NCI-H2171 treated with DMSO at 0.1 percent for 48 hours (cell line): ENCODE measurements around the gene RPL22.

Experiments
- DNase-seq: peaks from one replicate; lab custom pipeline; 2025; lab: John Stamatoyannopoulos, UW

RPL22 gene

DNA sequence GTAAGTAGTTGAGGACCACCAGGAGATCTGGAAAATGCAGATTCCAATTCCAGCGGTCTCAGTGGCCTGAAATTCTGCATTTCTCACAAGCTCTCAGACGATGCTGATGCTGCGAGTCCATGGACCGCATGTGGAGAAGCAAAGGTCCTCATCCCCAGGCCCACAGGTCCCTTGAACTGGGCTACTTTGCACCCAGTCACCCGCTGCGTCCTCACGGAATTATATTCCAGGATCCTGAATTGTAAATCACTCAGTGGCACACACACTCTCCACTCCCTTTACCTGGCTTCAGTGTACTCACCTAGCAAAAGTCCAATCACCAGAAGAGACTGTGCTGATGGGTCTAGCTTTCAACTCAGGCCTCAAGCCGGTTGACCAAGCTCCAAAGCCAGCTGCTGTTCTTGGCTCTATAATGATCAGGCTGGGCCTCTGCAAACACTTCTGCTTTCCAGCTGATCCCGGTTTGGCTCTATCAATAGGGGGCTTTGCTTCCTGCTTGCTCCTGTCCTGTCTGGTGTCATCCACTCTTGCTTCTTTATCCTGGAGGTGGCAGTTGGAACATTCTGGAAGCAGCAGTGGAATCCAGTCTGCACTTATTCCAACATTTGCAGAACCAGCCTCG is 904 bp upstream of the RPL22 start:
- no peak for DNase-seq

DNA sequence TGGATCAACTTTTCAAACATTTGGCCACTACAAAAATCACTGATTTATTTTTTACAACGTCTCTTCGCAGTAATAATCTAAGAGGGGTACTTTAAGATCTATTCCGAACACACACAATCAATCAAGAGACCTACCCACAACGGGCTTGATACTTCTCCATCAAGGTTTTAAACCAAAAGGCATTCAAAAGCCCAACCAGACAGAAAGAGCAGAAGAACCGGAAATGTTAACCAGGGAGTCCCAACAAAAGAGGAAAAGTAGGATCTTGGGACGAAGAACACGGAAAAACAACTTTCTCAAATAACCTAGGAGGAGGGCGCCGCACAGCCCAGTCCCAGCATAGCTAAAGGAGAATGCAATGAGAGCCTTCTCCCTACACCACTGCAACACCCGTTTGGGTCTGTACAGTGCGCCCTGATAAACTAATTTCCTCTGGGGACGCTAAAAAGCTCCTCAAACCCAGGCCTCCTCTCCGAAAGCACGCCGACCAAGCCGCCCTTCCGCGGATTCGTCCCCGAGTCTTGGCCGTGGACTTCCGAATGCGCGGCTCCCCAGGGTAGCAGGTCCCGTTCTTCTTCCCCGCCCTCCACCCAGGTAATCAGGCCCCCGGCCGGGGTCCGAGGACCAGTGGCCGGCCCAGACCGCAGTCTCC is 623 bp downstream of the RPL22 start:
- DNase-seq = no peak

DNA sequence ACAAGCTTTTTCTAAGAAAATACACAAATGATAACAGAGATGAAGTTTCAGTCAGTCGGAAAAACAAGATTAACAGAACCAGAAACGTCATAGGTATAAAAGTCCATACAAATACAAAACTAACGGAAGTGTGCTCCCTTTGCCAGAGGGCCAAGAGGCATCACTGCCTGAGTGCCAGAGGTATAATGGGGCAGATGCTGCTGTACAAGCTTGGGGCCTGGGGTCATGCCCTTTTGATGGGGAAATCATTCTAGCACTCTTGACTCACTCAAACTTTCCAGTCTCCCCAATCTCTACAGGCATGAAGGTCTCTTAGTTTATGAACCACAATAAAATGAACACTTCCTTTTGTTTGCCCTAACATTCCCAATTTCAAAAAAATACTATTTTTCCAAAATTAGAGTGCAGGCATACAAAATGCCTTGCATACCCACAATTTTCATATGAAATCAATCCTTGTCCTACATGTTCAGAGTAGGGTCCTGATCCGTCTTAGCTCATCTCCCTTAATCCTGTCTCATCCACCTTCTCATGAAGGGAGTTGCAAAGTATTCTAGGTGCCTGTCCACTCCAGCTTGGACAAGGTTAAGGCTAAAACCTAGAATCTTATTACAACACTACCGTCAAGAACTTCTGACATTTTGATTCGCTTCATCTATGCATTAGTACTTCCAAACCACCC is 1.5 kb downstream of the RPL22 start:
- DNase-seq = no peak

DNA sequence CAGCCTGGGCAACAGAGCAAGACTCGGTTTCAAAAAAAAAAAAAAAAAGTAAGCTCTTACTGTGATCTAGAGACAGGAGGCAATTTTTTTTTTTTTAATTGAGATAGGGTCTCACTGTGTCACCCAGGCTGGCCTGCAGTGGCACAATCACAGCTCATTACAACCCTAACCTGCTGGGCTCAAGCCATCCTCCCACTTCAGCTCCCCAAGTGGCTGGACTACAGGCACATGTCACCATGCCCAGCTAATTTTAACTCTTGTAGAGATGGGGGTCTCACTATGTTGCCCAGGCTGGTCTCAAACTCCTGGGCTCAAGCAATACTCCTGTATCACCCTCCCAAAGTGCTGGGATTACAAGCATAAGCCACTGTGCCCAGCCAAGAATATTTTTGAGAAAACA is 7.4 kb downstream of the RPL22 start:
- DNase-seq = no peak

DNA sequence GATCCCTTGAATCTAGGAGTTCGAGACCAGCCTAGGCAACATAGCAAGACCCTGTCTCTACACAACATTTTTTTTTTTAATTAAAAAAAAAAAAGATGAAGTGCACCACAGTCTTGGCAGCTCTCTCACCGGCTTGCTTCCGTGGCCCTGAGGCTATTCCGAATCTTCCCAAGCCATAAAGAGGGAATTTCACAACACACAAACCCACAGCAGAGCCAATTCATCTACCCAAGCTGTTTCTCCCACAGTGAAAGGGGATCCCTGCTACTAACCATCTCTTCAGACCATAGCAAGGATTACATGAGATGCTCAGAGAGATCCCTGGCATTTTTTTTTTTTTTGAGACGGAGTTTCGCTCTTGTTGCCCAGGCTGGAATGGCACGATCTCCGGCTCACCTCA is 10.9 kb downstream of the RPL22 start:
- no peak for DNase-seq

DNA sequence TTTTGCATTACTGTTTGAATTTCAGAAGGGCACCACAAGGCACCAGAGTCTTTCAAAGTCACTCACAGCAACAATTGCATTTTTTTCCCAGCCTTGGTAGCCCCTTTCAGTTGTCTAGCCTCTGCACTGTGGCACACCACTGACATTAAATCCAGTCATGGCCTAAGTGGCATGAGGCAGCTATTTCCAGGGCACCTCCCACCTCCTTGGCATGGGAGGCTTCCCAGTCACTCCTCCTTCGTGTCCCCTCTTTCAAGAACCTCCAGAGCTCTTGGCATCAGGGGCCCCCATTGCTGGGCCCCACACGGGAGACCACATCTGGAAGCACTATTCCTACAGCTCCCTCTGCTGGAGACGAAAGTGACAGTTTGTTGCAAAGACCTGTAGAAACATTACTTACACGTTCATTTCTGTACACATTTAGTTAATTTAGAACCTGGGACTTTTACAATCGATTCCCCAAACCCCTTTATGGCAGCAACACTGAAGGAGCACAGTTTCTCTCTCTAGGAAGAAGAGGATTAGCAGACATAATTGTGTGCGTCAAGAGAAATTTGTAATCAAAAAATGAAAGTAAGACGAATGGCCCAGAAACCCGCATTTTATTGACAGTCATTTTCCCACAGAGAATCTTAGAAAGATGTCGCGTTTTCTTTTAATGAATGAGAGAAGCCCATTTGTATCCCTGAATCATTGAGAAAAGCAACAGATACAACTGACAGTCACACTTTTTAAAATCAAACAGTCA is 13.6 kb downstream of the RPL22 start:
- DNase-seq = peak; percentile 34

DNA sequence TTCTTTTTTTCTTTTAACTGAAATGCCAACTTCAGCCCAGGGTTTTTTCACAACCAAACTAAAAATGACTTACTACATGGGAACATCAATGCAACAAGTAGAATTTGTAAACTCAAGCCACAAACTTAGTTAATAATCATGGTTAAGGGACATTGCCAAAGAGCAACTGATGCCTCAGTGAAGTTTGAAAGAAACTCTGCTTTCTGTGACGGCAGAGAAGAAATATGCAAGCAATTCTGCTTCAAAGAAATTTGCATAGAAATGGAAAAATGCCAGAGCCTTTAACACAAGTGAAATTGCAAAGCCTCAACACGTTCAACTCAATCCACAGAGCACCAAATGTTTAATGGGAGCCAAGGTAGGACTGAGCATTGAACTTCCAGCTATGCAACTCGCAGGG is 14.2 kb downstream of the RPL22 start:
- no peak for DNase-seq

DNA sequence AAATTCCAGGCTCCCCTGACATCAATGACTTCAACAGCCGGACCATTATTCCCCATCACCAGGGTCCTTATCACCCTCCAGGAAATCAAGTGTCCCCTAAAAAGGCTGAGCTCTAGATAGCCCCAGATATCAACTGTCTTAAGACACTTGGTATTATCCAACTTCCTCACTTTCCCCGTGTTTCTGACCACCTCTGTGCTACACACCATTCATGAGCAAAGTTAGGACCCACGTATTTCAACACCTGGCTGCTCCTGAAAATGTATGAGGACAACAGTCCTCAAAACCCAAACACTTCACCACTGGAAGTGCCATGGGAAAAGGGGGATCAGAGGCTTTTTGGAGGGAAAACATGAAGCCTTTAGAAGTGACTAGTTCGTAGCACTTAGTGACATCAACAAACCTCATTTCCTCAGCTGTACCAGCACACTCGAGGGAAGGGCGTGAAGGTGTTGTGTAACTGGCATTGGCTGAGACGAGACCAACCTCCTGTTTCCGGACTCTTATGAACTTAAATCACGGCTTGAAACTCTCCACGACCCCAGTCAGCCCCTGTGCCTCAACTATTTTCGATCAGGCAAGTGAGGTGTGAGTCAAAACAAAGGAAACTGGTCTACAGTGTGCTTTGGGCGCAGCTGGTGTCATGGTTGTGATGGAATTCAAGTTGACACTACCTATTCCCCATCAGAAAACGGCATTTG is 15.2 kb downstream of the RPL22 start:
- DNase-seq = no peak

DNA sequence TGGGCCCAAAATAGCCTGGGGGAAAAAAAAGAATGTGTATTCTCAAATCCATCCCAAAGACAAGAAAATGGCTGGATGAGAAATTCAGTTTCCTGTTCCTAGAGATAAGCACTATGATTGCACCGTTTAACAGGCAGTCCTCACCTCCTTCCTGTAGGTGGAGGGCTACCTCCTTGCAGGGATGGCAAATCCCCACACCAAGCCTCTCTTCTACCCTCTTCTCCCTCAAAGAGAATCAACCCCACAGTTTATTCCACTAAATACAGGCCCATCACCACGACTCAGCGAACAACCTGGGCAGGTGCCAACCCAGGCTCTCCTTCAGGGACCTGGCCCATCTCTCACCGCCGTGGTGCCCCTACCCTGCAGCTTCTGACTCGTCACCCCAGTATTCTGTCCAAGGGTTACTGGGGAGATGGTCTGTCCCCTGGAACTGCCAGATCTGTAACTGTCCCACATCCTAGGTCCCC is 15.8 kb downstream of the RPL22 start:
- peak; percentile 28 for DNase-seq

DNA sequence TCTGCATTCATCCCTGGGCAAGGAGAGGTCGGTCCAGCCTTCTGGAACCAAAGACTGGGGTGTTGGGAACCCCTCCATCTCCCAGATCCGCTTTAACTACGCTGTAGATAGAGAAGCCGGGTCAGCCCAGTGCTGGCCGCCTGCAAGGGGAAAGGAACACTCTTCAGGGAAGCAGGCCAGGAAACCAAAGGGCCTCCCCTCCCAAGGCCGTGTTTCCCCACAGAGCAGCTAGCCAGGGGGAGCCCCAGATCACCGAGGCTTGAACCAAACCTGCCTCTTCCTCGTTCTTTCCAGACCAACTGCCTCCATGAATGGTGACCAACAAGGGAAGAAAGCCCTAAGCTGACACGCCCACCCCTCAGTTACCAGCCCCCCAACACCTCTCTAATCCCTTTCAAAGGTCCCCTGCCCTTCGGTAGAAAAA is 18.0 kb downstream of the RPL22 start:
- DNase-seq = no peak

DNA sequence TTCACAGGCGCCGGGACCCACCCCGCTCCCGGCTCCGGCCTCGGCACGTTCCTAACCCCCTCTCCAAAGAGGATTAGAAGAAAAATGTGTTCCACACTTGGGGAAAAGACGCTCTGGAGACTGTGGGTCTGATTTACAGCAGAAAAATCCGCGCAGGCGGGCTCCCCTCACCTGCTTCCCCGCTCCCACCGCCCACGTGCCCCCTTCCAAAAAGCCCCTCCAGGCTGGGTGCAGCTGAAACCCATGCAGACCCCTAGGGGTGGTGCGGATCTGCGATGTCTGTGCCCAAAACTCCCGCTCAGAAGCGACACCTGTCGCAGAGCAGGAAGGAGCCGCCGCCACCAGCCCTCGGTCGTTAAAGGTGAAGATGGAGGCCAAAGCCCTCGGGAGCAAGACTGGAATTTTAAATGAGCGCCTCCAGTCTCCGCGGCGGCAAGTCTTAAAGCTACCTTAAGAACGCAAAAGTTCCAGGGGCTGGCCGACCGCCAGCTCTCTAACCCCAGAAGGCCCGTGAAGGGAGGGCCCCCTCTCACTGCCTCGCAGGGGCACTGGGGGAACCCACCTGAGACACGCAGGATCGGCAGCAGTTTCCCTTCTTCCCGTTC is 18.6 kb downstream of the RPL22 start:
- DNase-seq = peak; percentile 42

DNA sequence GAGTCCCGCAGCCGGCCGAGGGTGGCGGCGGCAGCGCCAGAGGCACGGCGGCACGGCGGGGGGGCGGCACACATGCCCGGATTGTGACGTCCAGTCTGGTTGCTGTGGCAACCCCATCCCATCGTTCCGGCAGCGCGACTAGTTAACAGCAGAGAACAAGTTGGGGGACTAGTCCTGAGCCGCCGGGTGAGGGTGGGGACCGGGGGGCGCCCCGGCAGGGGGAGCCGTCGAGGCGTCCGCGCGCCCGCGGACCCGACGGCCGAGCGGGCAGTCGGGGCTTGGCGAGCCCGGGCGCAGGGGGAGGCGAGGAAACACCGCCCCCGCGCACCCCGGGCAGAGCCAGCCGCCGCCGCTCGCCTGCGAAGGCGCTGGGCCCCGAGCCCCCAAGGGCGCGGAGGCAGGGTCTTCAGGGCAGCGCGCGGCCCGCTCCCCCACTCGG is 19.1 kb downstream of the RPL22 start, which contains the start of gene CHD5:
CHD5 (minus strand) TSS at position 54 of the 439 bp plus-strand sequence. CDS start 298 bp downstream, outside the sequence.
- DNase-seq = peak; percentile 39

DNA sequence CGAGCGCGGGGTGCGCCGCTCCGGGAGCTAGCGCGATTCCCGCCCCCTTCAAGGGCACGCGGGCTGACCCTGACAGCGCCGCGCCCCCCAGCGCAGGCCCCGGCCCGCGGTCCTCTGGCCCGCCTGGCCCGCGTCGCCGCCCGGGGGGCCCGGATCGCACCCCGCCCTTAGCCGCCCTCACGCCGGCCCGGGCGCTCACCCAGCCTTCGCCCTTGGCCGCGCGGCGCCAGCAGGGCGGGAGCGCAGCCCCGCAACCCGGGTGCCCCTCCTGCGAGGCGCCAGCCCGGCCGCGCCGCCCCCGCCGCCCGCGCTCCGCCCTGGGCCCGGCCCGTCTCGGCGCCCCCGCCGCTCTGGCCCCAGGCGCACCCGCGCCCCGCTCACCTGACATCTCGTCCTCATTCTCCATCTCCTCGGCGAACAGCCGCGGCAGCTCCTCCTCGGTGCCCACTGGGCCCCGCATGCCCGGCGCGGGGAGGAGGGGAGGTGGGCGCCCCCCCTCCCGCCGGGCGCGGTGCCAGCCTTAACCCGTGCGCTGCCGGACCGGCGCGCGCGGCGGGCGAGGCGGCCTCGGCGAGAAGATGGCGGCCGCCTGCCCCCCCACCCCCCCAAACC is 19.7 kb downstream of the RPL22 start:
- DNase-seq = no peak

DNA sequence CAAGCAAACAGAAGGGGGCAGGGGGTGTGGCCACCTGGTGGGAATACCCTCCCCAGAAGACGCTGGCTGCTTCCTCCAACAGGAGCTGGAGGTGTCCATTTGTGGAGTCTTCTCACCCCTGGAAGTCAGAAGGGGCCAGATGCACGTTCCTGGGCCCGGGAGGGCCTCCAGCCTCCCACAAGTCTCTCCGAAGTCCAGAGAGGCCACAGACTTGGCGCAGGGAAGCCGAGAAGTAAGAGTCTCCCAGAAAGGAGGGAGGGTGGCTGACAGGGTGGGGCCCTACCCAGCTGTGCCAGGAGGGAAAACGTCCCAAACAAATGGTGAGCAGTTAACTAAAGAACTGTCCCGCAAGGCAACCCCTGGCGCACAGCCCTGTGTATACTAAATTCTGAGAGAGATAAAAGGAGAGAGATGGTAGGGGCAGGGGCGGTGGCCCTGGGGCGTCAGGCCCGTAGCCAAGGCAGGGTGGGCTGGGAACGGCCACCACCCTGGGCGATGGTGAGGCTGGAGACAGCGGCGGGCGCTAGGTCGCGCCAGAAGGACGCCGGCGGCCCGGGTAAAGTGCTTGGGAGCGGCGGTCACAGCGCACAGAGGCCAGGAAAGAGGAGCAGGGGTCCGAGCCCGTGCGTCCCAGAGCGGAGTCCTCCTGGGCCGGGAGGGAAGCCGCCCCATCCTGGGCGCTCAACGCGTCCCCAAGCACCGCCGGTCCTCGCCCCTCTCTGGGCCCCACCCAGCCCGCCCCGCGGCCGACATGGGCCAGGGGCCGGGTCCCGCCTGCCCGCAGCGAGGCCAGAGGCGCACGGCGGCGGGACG is 20.4 kb downstream of the RPL22 start:
- no peak for DNase-seq

DNA sequence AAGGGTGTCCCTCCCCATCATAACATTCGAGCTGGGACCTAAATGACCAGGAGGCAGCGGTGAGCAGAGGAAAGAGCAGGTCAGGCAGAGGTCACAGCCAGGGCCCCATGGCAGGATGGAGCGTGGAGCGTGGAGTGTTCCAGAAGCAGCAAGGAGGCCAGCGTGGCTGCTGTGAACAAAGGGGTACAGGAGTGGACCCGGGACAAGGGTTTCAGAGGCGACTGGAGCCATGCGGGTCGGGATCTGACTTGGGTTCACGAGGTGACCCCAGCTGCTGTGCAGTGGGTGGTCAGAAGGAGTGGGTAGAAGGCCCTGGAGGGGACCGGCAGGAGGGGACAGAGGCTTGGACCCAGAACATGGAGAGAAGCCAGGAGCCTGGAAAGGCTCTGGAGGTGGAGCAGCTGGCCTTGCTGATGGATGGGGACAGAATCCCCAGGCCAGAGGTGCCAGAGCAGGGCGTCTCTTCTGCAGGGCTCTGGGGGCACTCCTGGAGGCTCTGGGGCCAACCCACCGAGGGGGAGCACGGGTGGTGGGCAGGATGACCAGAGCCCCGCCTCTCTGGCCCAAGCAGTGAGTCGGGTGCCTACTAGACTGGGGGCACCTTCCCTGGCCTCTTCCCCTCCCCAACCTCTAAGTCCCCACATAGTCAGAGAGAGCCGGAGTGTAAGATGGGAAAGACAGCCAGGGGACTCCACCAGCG is 21.6 kb downstream of the RPL22 start:
- DNase-seq = no peak

DNA sequence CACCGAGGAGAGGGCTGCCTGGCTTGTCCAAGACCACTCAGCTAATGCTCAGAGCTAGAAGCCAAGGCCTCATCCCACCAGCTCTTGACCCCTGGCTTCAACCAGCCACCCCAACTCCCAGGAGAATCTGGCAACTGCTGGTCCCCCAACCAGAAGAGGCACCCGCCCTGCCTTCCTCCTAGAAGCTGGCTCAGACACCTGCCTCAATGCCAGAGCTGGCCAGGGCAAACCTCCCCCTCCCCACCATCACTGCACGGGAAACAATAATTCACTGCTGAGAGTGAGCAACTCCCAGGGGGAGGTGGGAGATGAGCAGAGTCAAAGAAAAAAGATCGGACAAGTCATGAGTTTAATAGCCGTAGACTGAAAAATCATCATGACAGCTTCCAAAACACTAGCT is 22.6 kb downstream of the RPL22 start:
- DNase-seq = no peak

DNA sequence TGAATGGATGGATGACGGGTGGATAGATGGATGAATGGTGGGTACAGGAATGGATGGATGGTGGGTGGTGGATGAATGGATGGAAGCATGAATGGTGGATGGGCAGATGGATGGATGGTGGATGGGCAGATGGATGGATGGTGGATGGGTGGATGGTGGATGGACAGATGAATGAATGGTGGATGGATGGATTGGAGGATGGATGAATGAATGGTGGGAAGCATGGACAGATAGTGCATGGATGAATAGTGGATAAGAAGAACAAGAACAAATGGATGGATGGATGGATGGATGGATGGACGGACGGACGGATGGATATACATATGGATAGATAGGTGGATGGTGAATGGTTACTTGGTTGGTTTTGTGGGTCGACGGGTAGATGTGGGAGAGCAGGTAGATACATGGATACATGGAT is 24.0 kb downstream of the RPL22 start:
- no peak for DNase-seq

DNA sequence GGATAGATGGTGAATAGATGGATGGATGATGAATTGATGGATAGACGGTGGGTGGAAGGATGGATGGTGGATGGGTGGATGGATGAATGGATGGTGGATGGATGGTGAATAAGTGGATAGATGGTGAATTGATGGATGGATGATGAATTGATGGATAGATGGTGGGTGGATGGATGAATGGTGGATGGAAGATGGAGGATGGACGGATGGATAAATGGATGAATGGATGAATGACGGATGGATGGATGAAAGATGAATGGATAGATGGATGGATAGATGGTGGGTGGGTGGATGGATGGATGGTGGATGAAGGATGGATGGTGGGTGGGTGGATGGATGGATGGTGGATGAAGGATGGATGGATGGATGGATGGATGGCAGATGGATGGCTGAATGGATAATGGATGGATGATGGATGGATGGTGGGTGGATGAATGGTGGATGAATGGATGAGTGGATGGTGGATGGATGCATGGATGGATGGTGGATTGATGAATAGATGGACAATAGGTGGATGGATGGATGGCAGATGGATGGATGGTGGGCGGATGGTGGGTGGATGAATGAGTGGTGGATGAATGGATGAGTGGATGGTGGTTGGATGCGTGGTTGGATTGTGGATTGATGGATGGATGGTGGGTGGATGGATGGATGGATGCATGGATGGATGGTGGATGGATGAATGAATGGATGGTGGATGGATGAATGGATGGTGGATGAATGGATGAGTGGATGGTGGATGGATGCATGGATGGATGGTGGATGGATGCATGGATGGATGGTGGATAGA is 24.6 kb downstream of the RPL22 start:
- DNase-seq = no peak

DNA sequence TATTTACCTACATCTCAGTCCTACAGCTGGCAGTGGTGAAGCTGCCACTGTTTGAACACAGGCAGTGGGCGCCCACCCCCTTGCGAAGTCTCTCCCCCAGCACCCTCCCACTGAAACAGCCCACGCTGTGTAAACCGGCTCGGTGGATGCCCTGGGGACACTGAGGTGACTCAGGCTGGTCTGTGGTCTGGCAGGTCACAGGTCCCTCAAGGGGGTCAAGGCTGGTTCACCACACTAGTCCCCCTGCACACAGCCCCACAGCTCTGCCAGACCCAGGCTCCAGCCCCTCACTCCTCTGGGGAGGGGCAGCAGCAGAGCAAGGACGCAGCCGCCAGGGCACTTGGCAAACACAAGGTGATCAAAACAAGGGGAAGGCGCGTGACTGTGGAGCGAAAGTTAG is 26.8 kb downstream of the RPL22 start:
- no peak for DNase-seq
